GM21576 (cell line): ENCODE results near the gene PRDM16.

Source experiments
- ATAC-seq: cut with Tn5 transposase; IDR thresholded peaks from one replicate; pipeline ENCODE4 v1.9.1; 2021; ENCODE audit warnings: mild to moderate bottlenecking, moderate library complexity; ENCODE audit not compliant: unreplicated experiment

Gene PRDM16

GRCh38 chr1:3067671-3068563, 1.1 kb upstream of the PRDM16 start:
- ATAC-seq = no peak

GRCh38 chr1:3069491-3070308, 697 bp downstream of the PRDM16 start:
- ATAC-seq = no peak

- ATAC-seq = no peak
Observed at GRCh38 chr1:3070309-3070643, 1.3 kb downstream of the PRDM16 start.

- ATAC-seq = no peak
Observed at GRCh38 chr1:3070644-3071564, 1.9 kb downstream of the PRDM16 start.

GRCh38 chr1:3071565-3072390, 2.8 kb downstream of the PRDM16 start:
- no peak for ATAC-seq

- ATAC-seq = no peak
Observed at GRCh38 chr1:3072391-3073185, 3.6 kb downstream of the PRDM16 start.

- ATAC-seq = no peak
Observed at GRCh38 chr1:3073186-3073488, 4.1 kb downstream of the PRDM16 start.

GRCh38 chr1:3073489-3074296, 4.7 kb downstream of the PRDM16 start:
- no peak for ATAC-seq

GRCh38 chr1:3074297-3074741, 5.3 kb downstream of the PRDM16 start:
- no peak for ATAC-seq

- ATAC-seq = no peak
Observed at GRCh38 chr1:3074800-3075199, 5.8 kb downstream of the PRDM16 start.

- ATAC-seq = no peak
Observed at GRCh38 chr1:3075666-3076362, 6.8 kb downstream of the PRDM16 start.

- no peak for ATAC-seq
Observed at GRCh38 chr1:3076363-3076740, 7.3 kb downstream of the PRDM16 start.

GRCh38 chr1:3077081-3077480, 8.1 kb downstream of the PRDM16 start:
- no peak for ATAC-seq

- no peak for ATAC-seq
Observed at GRCh38 chr1:3077561-3077960, 8.6 kb downstream of the PRDM16 start.

- ATAC-seq = no peak
Observed at GRCh38 chr1:3078430-3078861, 9.4 kb downstream of the PRDM16 start.

- ATAC-seq = no peak
Observed at GRCh38 chr1:3078871-3079270, 9.9 kb downstream of the PRDM16 start.

- ATAC-seq = no peak
Observed at GRCh38 chr1:3079381-3080052, 10.5 kb downstream of the PRDM16 start.
